SK-N-SH (cell line): Measurements from ENCODE around the gene SSR4. TPM values are rescaled to one million over a fixed set of nuclear protein-coding genes. Genes with fewer than 3 reads are reported as not detected.

Experiments
- CTCF ChIA-PET: fragments of 300-600, 350-600 bp; formaldehyde crosslinking; extraction: SDS; loops from one replicate; lab custom pipeline; 2021; lab: Yijun Ruan, JAX
- POLR2A ChIA-PET: fragments of 350-600 bp; sonication (Branson Sonifier 250); formaldehyde crosslinking; extraction: SDS; loops from one replicate; lab custom pipeline; 2020; ENCODE audit warnings: antibody characterized with exemption, inconsistent platforms; lab: Yijun Ruan, JAX
- DNase-seq: peaks from one replicate; pipeline ENCODE4 v3.0.0; 2012
- H2AFZ ChIP-seq: fragments of 200-600 bp; sonication (generic); 2 replicates; pipeline ENCODE4 v1.8.1; 2016; ENCODE audit warnings: antibody characterized with exemption, mild to moderate bottlenecking, low read depth
- H3F3A ChIP-seq: fragments of 200-600 bp; sonication (generic); replicated peaks from 2 replicates; pipeline ENCODE3; 2016; ENCODE audit warnings: antibody characterized with exemption, mild to moderate bottlenecking; ENCODE audit not compliant: insufficient read depth
- H3K27ac ChIP-seq, 2 experiments: fragments of 200-500 bp in 1 of 2; fragments of 200-600 bp in 1 of 2; sonication (Bioruptor generic) in 1 of 2; sonication (generic), shearing (Covaris generic) in 1 of 2; 2 replicates each; pipeline versions ENCODE4 v1.5.1 to v1.6.1; 2014 to 2016; ENCODE audit warnings: low read depth in 2 of 2, inconsistent platforms in 1 of 2, low read length in 1 of 2, mild to moderate bottlenecking in 1 of 2, mixed read lengths in 1 of 2
- H3K27me3 ChIP-seq: fragments of 200-600 bp; sonication (generic), shearing (Covaris generic); 2 replicates; pipeline ENCODE4 v1.6.1; 2016; ENCODE audit warnings: mixed run types; ENCODE audit not compliant: insufficient read depth
- H3K36me3 ChIP-seq, 2 experiments: fragments of 200-500 bp in 1 of 2; fragments of 200-600 bp in 1 of 2; sonication (Bioruptor generic) in 1 of 2; sonication (generic) in 1 of 2; replicated peaks in 1 of 2; 2 replicates each; pipeline versions ENCODE3 to v1.5.1; 2014 to 2016; ENCODE audit warnings: low read length in 1 of 2, mild to moderate bottlenecking in 1 of 2; ENCODE audit not compliant: insufficient read depth in 2 of 2, control insufficient read depth in 1 of 2
- H3K4me1 ChIP-seq, 2 experiments: fragments of 200-500 bp in 1 of 2; fragments of 200-600 bp in 1 of 2; sonication (Bioruptor generic) in 1 of 2; sonication (generic), shearing (Covaris generic) in 1 of 2; 2 replicates each; pipeline versions ENCODE4 v1.5.1 to v1.6.1; 2014 to 2016; ENCODE audit warnings: low read depth in 1 of 2, low read length in 1 of 2, mixed run types in 1 of 2; ENCODE audit not compliant: insufficient read depth in 2 of 2, control insufficient read depth in 1 of 2
- H3K4me2 ChIP-seq: fragments of 200-600 bp; sonication (generic), shearing (Covaris generic); 2 replicates; pipeline ENCODE4 v1.6.1; 2017; ENCODE audit warnings: mixed run types
- H3K4me3 ChIP-seq, 2 experiments: fragments of 200-500 bp in 1 of 2; fragments of 200-600 bp in 1 of 2; sonication (Bioruptor generic) in 1 of 2; sonication (generic), shearing (Covaris generic) in 1 of 2; 2 replicates each; pipeline versions ENCODE4 v1.5.1 to v1.8.1; 2014 to 2016; ENCODE audit warnings: low read depth in 2 of 2, inconsistent platforms in 1 of 2, low read length in 1 of 2, mild to moderate bottlenecking in 1 of 2, mixed read lengths in 1 of 2, moderate library complexity in 1 of 2
- H3K79me2 ChIP-seq: fragments of 200-600 bp; sonication (generic); 2 replicates; pipeline ENCODE4 v1.8.1; 2017; ENCODE audit warnings: mild to moderate bottlenecking; ENCODE audit not compliant: insufficient read depth
- H3K9ac ChIP-seq: fragments of 200-600 bp; sonication (generic); 2 replicates; pipeline ENCODE4 v1.6.1; 2017; ENCODE audit warnings: mixed run types
- H3K9me2 ChIP-seq: fragments of 200-600 bp; sonication (generic); 2 replicates; pipeline ENCODE4 v1.6.1; 2017; ENCODE audit warnings: mixed run types
- H3K9me3 ChIP-seq: fragments of 200-600 bp; sonication (generic); 2 replicates; pipeline ENCODE4 v1.6.1; 2017; ENCODE audit warnings: mixed run types, mild to moderate bottlenecking, moderate library complexity
- H4K20me1 ChIP-seq: fragments of 200-600 bp; sonication (generic); 2 replicates; pipeline ENCODE4 v1.6.1; 2017; ENCODE audit warnings: mild to moderate bottlenecking, mixed run types; ENCODE audit not compliant: insufficient read depth
- EP300 ChIP-seq, 2 experiments: IDR thresholded peaks; 2 replicates each; pipeline versions ENCODE4 v1.4.0 to v1.6.1; 2012; ENCODE audit warnings: borderline replicate concordance in 1 of 2, low read depth in 1 of 2, low read length in 1 of 2
- EZH2phosphoT487 ChIP-seq: fragments of 200-600 bp; sonication (generic); IDR thresholded peaks from 2 replicates; pipeline ENCODE4 v1.6.1; 2017; ENCODE audit warnings: low read depth, mixed run types, mild to moderate bottlenecking, antibody characterized with exemption, moderate library complexity, borderline replicate concordance
- JUND ChIP-seq: IDR thresholded peaks from 2 replicates; pipeline ENCODE4 v1.4.0; 2012
- MEF2A ChIP-seq: IDR thresholded peaks from 2 replicates; pipeline ENCODE4 v1.4.0; 2012; ENCODE audit warnings: low read depth, borderline replicate concordance
- MXI1 ChIP-seq: IDR thresholded peaks from 2 replicates; pipeline ENCODE4 v1.6.1; 2012; ENCODE audit warnings: mild to moderate bottlenecking, low read depth, low read length, improper control_type of control experiment
- NFIC ChIP-seq: IDR thresholded peaks from 2 replicates; pipeline ENCODE4 v1.4.0; 2012; ENCODE audit warnings: borderline replicate concordance
- RCOR1 ChIP-seq: fragments of 150-350 bp; IDR thresholded peaks from 2 replicates; pipeline ENCODE4 v1.6.1; 2017; ENCODE audit warnings: antibody characterized with exemption, low read length
- WGBS: methylation state at CpG from one replicate; pipeline ENCODE4 v1.1.6; 2017; ENCODE audit warnings: low lambda C conversion rate; 5-methylcytosine and 5-hydroxymethylcytosine counted together
- polyA plus RNA-seq, 3 experiments: library from polyadenylated mRNA; depleted of rRNA; stranded (reverse); fragments of >200 nt; gene quantifications; 2 replicates each; pipeline ENCODE4 v1.2.3, GENCODE V29; 2012
- TF ChIP-seq, protein P1 (sequence below): fragments of 150-350 bp; IDR thresholded peaks from 2 replicates; pipeline ENCODE4 v1.6.1; 2016; ENCODE audit warnings: mild to moderate bottlenecking, low read depth, low read length
- TF ChIP-seq, protein P2 (sequence below): fragments of 200-600 bp; sonication (generic); IDR thresholded peaks from 2 replicates; pipeline ENCODE4 v1.6.1; 2017; ENCODE audit warnings: antibody characterized with exemption, mild to moderate bottlenecking, moderate library complexity
- TF ChIP-seq, protein P3 (sequence below): IDR thresholded peaks from 2 replicates; pipeline ENCODE4 v1.4.0; 2012; ENCODE audit warnings: low read depth
- TF ChIP-seq, protein P4 (sequence below): IDR thresholded peaks from 2 replicates; pipeline ENCODE4 v1.4.0; 2012; ENCODE audit warnings: low read depth, borderline replicate concordance
- TF ChIP-seq, protein P5 (sequence below): IDR thresholded peaks from 2 replicates; pipeline ENCODE4 v1.4.0; 2012; ENCODE audit warnings: low read depth, borderline replicate concordance

The SSR4 gene
- polyA plus RNA-seq, 1 of the 3 experiments (the other 2 are of a cell fraction): 367 TPM

DNA sequence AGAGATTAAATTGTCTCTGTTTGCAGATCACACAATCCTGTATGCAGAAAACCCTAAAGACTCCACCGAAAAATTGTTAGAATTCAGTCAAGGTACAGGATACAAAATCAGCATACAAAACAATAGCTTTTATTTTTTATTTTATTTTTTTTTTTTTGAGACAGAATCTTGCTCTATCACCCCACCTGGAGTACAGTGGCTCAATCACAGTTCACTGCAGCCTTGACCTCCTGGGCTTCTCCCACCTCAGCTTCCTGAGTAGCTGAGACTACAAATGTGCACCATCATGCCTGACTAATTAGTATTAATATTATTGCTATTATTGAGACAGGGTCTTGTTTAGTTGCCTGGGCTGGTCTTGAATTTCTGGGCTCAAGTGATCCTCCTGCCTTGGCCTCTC lies 39.3 kb upstream of the SSR4 start:
- WGBS: 33% methylated on average over 1 of the region's 1 CpG
- H3K27ac ChIP-seq: no peak overlapping the region
- no peak for DNase-seq
- no peaks in the 10 kb centered on the region for H3F3A ChIP-seq
- H3K27me3 ChIP-seq: peaks cover 4% of the 10 kb centered on the region; the same call in 1 of the 2 replicates
- H3K9me3 ChIP-seq: 0 out of 2 replicates have a peak, but pooled peaks cover 6% of the 10 kb centered on the region
- no peak for TF ChIP-seq JUND
- no peak for TF ChIP-seq EP300 (IDR thresholded peaks at IDR 0.05; ENCODE audit: borderline replicate concordance in 1 of 2, low read depth in 1 of 2, low read length in 1 of 2)
- no peak for TF ChIP-seq EZH2phosphoT487
- H3K4me1 ChIP-seq: no peaks in the 10 kb centered on the region
- no peak overlapping the region for H3K4me3 ChIP-seq
- H3K9me2 ChIP-seq: no peaks in the 10 kb centered on the region
- H3K4me2 ChIP-seq: no peak overlapping the region
- ChIA-PET POLR2A (interaction anchor here (0.7 kb wide), 2 partner anchors 10 to 56 kb away, joined by 3 read pairs; no protein-coding TSS in a partner anchor), CTCF (interaction anchor here (0.6 to 3.4 kb wide), 5 partner anchors 9 to 673 kb away, joined by 3 to 21 read pairs (median 6); partner anchors contain the start of gene PLXNB3)
- H3K36me3 ChIP-seq: peaks cover 0 to 7% of the 10 kb centered on the region in 2 experiments
- no peaks in the 10 kb centered on the region for H3K79me2 ChIP-seq
- H3K9ac ChIP-seq: no peak overlapping the region
- H4K20me1 ChIP-seq: no peaks in the 10 kb centered on the region
- H2AFZ ChIP-seq: no peak overlapping the region

DNA sequence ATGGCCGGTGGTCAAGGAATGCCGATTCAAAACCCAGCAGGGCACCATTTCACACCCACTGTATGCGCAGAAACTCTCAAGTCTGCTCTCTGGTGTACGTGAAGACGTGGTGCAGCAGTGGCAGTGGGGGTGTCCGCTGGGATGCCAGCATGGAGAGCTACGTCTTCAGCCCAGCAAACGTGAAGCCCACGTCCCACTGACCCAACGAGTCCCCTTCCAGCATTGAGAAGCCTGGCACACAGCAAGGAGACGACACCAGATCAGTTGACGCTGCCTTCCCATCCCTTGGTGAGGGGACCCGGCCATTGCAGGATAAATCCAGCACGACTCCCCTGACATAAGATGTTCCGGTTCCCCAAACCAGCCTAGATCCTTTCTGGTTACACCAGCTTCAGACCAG lies 32.6 kb upstream of the SSR4 start:
- Histone ChIP-seq H3K4me3 (no peak overlapping the region), H3K9me3 (no peaks in the 10 kb centered on the region), H3K4me1 (peaks cover 2 to 27% of the 10 kb centered on the region in 2 experiments; a peak in 1 of 4 replicates), H3K9ac (no peak overlapping the region), H4K20me1 (peaks cover 6% of the 10 kb centered on the region; the same call in 1 of the 2 replicates), H3K36me3 (no peaks in the 10 kb centered on the region), H3K4me2 (no peak overlapping the region), H3K27ac (no peak overlapping the region), H2AFZ (no peak overlapping the region), H3K9me2 (no peaks in the 10 kb centered on the region), H3F3A (no peaks in the 10 kb centered on the region), H3K79me2 (peaks cover 6% of the 10 kb centered on the region; the same call in 1 of the 2 replicates), H3K27me3 (no peaks in the 10 kb centered on the region)
- TF ChIP-seq EZH2phosphoT487 (no peak), RCOR1 (no peak), NFIC (no peak), MEF2A (no peak), MXI1 (no peak)
- TF ChIP-seq, protein P1, sequence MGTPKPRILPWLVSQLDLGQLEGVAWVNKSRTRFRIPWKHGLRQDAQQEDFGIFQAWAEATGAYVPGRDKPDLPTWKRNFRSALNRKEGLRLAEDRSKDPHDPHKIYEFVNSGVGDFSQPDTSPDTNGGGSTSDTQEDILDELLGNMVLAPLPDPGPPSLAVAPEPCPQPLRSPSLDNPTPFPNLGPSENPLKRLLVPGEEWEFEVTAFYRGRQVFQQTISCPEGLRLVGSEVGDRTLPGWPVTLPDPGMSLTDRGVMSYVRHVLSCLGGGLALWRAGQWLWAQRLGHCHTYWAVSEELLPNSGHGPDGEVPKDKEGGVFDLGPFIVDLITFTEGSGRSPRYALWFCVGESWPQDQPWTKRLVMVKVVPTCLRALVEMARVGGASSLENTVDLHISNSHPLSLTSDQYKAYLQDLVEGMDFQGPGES: no peak
- TF ChIP-seq, protein P2, sequence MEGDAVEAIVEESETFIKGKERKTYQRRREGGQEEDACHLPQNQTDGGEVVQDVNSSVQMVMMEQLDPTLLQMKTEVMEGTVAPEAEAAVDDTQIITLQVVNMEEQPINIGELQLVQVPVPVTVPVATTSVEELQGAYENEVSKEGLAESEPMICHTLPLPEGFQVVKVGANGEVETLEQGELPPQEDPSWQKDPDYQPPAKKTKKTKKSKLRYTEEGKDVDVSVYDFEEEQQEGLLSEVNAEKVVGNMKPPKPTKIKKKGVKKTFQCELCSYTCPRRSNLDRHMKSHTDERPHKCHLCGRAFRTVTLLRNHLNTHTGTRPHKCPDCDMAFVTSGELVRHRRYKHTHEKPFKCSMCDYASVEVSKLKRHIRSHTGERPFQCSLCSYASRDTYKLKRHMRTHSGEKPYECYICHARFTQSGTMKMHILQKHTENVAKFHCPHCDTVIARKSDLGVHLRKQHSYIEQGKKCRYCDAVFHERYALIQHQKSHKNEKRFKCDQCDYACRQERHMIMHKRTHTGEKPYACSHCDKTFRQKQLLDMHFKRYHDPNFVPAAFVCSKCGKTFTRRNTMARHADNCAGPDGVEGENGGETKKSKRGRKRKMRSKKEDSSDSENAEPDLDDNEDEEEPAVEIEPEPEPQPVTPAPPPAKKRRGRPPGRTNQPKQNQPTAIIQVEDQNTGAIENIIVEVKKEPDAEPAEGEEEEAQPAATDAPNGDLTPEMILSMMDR: no peak
- TF ChIP-seq, protein P3, sequence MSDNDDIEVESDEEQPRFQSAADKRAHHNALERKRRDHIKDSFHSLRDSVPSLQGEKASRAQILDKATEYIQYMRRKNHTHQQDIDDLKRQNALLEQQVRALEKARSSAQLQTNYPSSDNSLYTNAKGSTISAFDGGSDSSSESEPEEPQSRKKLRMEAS: no peak
- TF ChIP-seq, protein P4, sequence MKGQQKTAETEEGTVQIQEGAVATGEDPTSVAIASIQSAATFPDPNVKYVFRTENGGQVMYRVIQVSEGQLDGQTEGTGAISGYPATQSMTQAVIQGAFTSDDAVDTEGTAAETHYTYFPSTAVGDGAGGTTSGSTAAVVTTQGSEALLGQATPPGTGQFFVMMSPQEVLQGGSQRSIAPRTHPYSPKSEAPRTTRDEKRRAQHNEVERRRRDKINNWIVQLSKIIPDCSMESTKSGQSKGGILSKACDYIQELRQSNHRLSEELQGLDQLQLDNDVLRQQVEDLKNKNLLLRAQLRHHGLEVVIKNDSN: no peak
- TF ChIP-seq, protein P5, sequence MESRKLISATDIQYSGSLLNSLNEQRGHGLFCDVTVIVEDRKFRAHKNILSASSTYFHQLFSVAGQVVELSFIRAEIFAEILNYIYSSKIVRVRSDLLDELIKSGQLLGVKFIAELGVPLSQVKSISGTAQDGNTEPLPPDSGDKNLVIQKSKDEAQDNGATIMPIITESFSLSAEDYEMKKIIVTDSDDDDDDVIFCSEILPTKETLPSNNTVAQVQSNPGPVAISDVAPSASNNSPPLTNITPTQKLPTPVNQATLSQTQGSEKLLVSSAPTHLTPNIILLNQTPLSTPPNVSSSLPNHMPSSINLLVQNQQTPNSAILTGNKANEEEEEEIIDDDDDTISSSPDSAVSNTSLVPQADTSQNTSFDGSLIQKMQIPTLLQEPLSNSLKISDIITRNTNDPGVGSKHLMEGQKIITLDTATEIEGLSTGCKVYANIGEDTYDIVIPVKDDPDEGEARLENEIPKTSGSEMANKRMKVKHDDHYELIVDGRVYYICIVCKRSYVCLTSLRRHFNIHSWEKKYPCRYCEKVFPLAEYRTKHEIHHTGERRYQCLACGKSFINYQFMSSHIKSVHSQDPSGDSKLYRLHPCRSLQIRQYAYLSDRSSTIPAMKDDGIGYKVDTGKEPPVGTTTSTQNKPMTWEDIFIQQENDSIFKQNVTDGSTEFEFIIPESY: no peak
- ChIA-PET CTCF (interaction anchor here (1.4 to 10.2 kb wide), 2 partner anchors 20 to 187 kb away, joined by 4 to 134 read pairs; partner anchors contain the start of gene RENBP), POLR2A (no interaction called here)
- no peak for DNase-seq
- 59% methylated on average over 15 of the region's 15 CpGs for WGBS
